GM21381 (cell line): ENCODE results near the gene MRC1.
A peak's percentile ranks its signal among the peaks of the same experiment; 100 is the strongest.

Experiments
- ATAC-seq: cut with Tn5 transposase; IDR thresholded peaks from one replicate; pipeline ENCODE4 v1.9.1; 2021; ENCODE audit warnings: mild to moderate bottlenecking, moderate library complexity; ENCODE audit not compliant: unreplicated experiment

Gene MRC1

DNA sequence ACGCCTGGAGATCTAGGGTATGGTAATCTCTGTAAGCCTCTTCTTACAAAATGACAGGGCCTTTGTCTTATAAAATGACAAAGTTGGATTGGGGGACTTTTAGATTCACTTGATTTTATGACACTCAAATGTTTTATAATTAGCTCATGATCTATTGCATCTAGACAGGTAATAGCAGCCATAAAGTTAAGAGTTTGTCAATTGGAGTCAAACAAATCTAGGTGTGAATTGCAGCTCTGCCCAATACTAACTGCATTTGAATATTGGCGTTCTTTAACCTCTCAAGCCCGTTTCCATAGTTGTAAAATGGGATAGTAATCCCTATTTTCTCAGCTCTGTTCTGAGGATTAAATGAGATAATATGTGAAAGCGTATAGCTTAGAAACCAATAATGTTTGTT is 14.1 kb upstream of the MRC1 start:
- no peak for ATAC-seq

DNA sequence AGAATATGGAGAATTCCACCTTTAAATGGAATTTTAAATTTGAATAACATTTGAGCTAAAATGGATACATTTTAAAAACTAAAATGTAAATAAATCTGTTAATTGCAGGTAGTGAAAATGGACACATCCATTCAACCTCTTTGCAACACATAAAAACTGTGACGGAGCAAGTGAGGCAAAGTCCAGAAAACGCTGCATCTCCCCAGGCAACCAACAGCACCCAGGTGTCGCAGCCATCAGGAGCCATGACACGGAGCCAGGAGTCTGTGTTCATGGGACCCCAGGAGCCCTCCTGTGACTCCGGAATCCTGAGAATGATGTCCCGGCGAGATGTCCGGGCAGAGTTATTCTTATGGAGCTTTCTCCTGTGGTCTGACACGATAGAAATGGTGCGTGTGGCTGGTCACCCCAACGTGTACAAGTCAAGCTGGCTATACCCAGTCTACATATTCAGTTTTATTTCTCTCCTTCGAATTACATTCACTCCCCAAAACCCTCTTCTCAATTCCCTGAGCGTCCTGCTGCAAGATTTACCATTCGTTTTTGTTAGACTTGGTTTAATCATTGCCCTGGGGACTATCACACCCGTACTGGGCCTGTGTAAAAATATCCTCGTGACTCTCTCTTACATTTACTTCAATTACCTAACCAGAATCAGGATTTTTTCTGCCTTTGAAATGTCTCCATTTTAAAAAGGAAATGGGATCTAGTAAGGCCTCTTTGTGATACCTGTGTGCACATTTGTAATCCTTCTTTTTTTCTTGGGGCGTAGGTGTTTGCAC is 13.1 kb upstream of the MRC1 start:
- no peak for ATAC-seq

DNA sequence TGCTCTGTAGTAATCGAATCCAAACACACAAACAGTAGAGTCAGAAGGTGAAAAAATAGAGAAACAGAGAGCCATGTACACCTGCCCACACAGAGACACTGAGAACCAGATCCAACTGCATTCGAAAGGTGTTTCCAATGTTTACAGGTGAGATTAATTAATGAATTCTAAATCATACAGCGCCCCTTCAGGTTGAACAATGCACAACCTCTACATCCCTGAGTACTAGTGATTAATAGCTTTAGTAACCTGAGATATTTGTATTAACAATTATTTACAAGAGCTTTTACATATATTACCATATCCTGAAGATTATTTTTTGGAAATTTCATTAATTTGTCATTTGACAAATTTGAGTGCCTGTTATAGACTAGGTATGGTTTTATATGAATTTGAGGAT is 7.6 kb upstream of the MRC1 start:
- no peak for ATAC-seq

DNA sequence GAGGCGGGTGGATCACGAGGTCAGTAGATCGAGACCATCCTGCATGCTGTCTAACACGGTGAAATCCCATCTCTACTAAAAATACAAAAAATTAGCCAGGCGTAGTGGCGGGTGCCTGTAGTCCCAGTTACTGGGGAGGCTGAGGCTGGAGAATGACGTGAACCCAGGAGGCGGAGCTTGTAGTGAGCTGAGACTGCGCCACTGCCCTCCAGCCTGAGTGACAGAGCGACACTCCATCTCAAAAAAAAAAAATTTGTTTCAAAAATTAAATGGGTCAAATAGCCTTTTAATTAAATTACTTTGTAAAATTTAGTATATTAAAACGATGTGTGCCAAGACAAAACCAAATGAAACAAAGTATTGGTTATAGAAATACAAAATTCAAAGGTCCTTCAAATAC is 6.8 kb upstream of the MRC1 start:
- no peak for ATAC-seq

DNA sequence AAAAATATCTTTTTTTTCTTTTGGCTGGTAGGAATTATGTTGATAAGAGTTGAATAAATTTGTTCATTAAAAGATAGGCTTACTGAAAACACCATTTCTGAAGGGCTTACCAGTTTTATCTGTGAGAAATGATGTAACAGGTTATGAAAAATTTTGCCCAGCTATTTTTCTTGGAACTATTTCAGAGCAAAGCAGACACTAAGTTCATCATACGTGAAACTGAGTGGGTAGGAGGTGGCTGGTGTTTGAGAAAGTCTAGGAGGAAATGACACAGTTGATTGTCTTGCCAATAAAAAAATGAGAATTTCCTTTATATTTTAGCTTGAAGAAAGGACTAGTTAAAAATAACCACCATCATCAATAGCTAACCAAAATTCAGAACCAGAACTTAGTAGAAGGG is 6.2 kb upstream of the MRC1 start:
- no peak for ATAC-seq

DNA sequence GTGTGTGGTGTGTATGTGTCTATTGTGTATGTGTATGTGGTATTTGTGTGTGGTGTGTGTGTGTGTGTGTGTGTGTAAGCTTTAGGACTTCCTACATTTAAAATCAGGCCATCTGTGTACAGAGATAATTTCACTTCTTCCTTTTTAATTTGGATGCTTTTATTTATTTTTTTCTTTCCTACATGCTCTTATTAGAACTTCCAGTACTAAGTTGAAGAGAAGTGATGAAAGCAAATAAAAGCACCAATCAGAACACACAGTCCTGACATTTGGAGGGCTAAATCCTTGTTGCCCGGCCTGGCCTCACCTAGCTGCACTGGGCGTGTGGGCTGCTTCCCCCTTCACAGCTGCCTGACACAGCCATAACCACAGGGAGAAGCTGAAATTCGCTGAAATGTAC is 3.8 kb upstream of the MRC1 start:
- no peak for ATAC-seq

DNA sequence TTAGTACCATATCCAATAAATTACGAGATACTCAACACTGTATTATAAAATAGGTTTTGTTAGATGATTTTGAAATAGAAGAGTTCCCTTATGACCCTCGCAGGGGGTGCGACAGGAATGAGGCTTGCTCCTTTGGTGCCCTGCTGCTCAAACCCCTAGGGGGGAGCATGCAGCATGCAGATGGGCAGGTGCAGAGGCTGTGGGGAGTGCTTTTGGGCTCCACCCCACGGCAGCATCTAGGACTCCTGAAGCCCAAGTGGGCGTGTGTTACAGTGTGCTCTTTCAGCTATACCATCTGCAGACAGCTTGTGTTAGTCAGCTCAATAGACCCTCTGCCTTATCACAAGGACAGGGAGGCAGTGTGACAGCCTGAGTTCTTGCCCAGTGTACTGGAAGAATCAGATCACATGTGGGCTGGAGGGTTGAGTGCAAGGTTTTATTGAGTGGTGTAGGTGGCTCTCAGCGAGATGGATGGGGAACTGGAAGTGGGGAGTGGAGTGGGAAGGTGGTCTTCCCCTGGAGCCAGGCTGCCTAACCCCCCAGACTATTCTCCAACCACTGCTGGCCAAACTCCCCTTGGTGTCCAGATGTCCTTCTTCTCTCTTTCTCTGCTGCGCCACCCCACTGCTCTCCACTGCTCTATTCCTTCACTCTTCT is 3.1 kb upstream of the MRC1 start:
- peak; percentile 85 for ATAC-seq

DNA sequence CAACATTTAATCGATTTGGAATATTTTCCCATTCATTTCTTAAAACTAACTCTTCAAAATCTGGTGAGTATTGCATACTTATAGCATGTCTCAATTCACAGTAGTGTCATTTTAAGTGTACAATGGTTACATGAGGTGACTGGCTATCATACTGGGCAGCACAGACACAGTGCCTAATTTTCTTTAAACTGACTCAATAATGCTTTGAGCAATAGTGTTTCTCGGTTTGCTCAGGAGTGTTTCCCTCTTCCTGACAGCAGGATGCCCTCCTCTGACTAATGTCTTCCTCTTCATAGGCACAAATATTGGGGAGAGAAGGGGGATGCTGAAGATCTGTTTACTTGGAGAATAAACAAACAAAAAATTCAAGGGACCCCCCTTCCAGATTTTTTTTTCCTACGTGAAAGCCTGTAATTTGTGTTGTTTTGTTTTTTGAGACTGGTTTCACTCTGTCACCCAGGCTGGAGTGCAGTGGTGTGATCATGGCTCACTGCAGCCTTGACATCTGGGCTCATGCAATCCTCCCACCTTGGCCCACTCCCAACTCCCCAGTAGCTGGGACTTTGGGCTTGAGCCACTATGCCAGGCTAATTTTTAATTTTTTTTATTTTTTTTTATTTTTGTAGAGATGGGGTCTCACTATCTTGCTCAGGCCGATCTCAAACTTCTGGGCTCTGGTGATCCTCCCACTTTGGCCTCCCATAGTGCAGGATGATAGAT is 2.2 kb downstream of the MRC1 start:
- no peak for ATAC-seq

DNA sequence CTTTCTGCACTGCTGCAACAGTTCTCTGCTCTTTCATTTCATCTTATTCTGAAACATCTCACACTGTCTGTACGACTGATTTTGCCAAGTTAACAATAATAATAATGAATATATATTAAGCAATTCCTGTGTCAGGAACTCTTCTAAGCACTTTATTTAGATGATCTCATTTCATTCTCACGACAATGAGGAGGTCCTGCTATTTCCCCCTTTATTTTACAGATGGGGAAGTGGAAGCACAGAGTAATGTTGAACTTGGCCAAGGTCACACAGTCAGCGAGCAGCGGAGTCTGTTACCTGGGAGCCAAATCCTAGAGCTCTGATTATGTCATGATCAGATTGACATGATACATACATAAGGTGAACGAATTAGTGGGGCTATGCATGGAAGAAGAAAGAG is 5.8 kb downstream of the MRC1 start:
- no peak for ATAC-seq

DNA sequence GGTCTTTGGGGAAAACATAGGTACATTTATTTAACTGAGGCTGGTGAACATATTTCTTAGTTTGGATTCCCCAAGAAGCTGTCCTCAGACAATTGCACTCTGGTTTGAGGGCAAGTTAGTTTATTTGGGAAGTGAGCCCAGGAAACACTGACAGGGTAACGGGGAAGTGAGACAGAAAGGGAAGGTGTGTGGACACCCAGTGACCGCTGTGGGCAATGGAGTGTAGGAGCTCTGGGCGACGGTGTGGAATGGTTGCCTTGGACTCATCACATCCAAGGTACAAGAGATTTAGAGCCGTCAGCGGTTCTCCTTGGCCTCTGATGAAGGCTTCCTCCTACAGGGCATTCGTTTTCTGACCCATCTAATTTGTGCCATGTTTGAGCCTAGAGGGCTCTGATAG is 7.1 kb downstream of the MRC1 start:
- no peak for ATAC-seq

DNA sequence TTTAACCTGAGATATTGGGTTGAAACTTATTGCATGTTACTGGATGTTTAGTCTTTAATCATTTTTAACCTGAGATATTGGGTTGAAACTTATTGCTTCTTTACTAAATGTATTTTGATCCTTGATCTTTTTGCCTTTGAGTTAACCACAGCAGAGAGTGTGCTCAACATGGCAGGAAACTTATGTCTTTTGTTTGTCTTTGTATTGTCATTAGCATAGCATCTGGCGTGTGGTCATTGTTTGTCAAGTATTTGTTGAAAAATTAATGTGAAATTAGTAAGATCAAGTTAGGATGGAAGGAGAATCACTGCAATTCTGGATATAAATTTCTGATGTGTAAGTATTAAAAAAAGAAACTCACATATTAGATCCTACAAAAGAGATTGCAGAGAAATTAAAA is 8.2 kb downstream of the MRC1 start:
- ATAC-seq: no peak

DNA sequence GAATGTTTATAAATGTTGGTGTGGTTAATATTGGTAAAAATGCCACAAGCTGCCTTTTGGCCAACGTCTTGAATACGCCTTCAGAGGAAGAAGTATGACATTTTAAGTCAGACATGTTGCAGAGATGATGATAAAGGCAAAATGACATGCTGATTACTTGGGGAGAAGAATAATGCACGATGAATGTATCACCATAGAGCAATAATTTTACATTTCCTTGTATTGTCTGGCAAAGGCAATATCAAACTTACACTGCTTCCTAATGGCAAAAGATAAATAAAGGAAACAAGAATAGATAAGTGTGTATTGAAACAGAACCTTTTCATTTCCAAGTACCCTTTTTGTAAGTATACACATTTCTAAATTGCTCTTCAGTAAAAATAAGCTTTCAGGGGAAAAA is 8.6 kb downstream of the MRC1 start:
- ATAC-seq: no peak

DNA sequence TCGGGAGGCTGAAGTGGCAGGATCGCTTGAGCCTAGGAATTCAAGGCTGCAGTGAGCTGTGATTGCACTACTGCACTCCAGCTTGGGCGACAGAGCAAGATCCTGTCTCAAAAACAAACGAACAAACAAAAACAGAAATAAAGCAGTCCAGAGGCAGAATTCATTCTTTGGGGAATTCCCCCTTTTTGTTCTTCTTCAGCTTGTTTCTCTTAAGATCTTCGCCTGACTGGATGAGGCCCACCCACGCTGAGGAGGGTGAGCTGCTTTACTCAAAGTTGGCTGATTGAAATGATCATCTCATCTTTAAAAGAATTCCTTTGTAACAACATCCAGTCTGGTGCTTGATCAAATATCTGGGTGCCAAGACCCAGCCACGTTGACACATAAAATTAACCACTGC is 10.7 kb downstream of the MRC1 start:
- ATAC-seq: no peak

DNA sequence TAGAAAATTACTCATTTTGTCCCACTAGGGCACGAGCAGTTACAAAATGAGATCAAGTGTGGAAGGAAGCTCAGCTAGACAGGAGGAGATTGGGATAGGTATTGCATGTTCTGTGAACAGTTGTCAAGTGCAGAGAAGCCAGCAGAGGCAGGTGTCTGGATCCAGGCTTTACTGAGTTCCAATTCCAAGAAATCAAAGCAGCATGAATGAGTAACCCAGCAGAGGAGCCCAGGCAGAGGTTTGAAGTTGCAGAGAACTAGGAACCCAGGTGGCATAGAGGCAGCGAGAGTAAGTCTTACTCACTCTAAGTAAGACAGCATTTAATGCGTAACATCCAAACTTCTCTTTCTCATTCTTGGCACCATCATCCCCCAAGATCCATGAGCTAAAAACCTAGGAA is 11.8 kb downstream of the MRC1 start:
- no peak for ATAC-seq

DNA sequence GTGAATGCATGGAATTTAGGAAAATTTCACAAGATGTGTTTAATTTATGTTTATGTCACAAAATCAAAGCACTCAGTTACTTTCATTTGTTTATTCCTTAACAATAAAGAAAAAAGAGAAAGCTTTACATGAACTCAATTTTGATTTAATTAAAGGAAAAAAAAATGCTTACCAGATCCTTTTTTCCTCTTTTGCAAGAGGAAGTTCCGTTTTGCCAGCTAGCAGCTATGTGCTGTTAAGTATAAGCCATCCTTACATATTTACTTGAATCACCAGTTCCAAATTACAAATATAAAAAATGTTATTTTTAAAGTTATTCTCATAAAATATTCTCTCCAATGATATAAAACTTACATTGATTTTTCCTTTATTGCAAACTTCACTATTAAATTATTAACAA is 12.7 kb downstream of the MRC1 start:
- no peak for ATAC-seq

DNA sequence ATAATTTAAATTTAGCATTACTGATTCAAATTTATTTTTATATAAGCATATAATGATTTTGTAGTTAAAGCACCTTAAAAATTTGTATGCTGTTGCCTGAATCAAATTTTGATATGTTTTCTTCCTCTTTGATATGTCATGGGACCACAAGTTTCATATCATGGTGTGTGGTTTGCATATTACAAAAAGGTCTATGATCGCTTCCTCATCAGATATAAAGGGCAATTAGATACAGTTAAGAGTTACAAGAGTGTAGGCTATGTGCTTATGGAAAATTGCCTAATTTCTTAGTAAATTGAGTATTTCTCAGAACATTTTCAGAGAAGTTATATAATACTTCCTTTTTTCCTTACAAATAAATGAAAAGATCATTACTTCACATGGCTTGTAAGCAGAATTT is 22.2 kb downstream of the MRC1 start:
- ATAC-seq: no peak

DNA sequence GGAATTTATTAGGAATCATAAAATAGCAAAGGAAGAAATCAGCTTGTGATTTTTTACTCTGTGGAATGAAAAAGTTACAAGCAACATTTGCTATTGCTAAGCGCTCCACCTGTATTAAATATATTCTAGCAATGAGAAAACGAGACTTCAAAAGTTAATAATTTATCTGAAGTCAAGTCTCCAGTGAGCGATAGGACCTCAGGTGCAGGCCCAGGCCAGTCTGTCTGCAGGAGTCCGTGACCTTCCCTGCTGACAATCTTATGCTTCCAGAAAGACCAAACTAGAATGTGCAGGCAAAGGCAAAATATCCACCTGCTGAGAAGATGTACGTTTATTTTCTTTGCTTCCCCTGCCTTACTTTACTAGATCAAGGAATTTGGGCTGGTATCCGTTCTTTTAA is 22.7 kb downstream of the MRC1 start:
- no peak for ATAC-seq

DNA sequence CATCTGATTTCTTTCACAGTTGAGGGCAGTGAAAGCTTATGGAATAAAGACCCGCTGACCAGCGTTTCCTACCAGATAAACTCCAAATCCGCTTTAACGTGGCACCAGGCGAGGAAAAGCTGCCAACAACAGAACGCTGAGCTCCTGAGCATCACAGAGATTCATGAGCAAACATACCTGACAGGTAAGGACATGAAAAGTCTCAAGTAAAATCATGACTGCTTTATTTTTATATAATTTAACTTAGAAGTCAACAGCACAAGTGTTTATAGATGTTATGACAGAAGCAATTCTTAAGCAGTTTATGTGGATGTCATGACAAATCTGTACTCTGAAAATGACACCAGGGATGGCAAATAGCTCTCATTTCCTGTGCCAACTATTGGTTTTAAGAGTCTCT is 24.5 kb downstream of the MRC1 start:
- ATAC-seq: no peak

DNA sequence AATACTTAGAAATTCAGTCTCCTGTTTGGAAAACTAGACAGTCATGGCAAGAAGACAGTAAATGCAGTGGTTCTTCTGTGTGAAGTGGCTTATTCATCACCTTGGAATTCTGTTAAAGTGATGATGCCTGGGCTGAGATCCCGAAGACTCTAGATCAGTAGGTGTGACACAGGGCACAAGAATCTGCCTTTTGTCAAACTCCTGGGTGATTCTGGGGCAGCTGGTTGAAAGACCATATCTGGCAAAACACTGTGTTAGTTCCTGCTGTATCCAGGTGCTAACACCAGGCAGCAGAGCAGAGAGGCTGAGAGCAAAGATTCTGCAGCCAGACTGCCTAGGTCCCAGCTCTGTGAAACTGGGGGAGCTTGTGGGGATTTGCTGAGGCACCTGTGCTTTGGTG is 26.5 kb downstream of the MRC1 start:
- ATAC-seq: no peak

DNA sequence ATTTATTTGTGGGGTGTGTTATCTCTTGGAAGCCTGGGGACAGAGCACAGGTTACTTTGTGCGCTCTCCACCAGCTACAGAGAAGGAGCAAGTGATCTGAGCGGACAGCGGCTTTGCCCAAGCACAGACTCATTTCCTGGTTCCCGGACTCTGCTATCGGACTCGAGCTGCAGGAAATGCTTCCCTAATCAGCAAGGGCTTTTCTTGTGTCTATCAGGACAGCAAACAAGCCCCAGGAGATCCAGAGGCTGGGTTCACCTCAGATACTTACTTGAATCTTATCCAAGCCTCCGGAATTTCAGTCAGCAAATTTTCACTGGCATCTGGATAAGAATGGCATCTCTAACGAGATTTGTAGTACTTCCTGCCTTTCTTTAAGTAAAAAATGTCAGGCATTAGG is 27.8 kb downstream of the MRC1 start:
- ATAC-seq: no peak

DNA sequence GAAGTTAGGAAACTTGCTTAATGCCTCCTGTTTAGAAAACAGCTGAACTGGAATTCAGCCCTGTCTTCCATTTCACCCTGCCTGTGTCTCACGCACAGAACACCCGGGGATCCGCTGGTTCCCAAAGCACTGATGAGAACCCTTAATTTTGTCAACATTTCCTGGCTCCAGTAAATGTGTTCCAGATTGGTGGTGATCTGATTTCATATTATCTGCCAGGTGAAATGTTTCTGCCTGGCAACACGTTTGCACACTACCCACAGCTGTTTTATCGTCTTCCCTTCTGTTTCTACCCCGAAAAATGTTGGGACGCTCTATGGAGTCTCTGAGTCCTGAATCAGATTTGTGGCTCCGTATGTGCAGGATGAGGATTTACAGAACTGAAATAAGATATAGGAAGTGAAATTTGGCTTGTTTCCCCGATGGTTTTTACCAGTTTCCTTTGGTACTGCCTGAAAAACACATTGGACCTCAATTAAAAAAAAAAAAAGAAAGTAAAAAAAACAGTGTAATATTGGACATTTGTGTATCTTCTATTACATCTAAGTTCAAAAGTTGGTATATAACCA is 29.0 kb downstream of the MRC1 start:
- ATAC-seq: no peak

DNA sequence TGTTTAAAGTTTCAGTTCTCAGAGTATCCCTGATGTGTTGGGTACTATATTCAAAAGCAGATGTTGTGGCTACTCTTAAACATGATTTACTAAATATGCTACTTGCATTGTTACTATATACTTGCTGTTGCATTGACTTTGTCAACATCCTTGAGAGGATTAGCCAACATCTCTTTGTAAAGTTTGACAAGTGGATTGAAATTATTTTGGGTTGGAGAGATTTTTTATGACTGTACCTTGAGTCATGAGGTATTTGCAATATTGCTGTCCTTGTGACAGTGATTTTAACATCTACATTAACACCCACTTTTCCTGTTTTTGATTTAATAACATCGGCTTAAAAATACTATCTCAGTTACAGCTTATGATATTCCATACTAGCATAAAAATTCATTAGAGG is 31.9 kb downstream of the MRC1 start:
- no peak for ATAC-seq
